ENCODE results near the gene PRR22.
"Not testable (repeated sequence)": the region's sequence is repeated elsewhere in the genome, so short reads cannot be mapped to it uniquely, and the experiment has no call there.

Gene PRR22

DNA sequence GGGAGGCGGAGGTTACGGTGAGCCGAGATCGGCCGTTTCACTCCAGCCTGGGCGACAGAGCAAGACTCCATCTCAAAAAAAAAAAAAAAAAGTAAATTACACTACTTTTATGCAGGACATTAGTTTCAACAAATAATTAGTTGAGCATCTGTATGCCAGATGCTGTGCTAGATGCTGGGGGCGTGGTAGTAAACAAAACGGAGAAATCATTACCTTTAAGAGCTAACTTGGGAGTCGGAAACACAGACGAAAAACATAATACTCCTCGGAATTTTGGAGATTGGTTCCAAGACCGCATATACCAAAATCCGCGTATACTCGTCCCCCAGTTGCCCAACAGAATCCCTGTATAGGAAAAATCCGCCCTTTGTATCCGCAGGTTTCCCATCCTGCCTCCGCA lies 7.7 kb upstream of the PRR22 start:
- no peaks in the 10 kb centered on the region for H3K27me3 ChIP-seq (ENCODE audit: low read depth)
- no peak for DNase-seq (ENCODE audit: low spot score in 2 of 2)
- no peaks in the 10 kb centered on the region for H3K9me3 ChIP-seq
- in situ Hi-C loops (cut with MboI; ENCODE audit: low sequenced_read_pairs), result no loop called here
- H3K36me3 ChIP-seq (replicated peaks), result peaks cover 30% of the 10 kb centered on the region
- no peak overlapping the region for H3K4me3 ChIP-seq
- H3K4me1 ChIP-seq, result peaks cover 8% of the 10 kb centered on the region; the same call in 1 of the 2 replicates

DNA sequence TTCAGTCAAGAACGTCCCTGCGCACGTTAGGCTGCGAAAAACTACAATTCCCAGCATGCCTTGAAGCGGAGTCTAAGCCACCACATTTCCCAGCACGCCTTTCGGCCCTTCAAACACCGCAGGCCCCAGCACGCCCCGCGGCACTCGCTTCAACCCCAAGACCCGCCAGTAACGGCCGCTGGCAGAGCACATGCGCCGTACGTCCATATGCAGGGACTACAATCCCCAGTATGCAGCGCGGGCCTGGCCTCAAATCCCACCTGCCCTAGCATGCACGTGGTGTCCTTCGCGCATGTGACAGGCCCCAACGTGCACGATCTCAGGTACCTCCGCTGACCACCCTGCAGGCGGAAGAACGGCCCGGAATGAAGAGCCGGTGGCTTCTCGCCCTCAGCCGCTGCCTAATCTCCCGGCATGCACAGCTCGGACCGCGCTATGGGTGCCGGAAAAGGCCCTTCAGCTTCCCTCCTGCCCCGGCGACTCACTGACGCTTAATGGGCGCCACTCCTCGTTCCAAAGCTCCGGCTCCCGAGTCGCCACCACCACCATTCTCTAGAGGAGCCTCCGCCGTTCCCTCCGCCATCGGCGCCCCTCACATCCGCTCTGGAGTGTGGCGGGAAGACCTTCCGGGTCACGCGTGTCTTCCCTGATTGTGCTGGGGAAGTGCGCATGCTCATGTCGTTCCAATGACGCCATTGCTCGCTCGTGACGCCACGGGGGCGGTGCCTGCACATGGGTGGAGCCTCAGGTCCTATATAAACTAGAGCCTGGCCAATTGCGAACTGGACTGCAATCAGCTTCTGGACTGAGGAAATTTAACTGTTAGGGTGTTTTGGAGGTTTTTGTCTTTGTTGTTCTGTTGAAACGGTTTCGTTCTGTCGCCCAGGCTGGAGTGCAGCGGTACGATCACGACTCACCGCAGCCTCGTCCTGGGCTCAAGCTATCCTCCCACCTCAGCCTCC lies 6.3 kb upstream of the PRR22 start, which contains the start of gene DUS3L:
Gene DUS3L, minus strand, starts transcription at position 605 of the 962 bp plus-strand sequence. Its CDS starts 22 bp downstream, at position 583.
- DNase-seq (ENCODE audit: low spot score in 2 of 2), result peak; percentile 96 to 98
- Histone ChIP-seq H3K4me1 (peaks cover 8% of the 10 kb centered on the region; the same call in 1 of the 2 replicates), H3K4me3 (peak within 1 kb of the TSS; percentile 73), H3K36me3 (replicated peaks) (peaks cover 42% of the 10 kb centered on the region), H3K9me3 (no peaks in the 10 kb centered on the region), H3K27me3 (ENCODE audit: low read depth) (no peaks in the 10 kb centered on the region)
- in situ Hi-C loops (cut with MboI; ENCODE audit: low sequenced_read_pairs), result no loop called here

DNA sequence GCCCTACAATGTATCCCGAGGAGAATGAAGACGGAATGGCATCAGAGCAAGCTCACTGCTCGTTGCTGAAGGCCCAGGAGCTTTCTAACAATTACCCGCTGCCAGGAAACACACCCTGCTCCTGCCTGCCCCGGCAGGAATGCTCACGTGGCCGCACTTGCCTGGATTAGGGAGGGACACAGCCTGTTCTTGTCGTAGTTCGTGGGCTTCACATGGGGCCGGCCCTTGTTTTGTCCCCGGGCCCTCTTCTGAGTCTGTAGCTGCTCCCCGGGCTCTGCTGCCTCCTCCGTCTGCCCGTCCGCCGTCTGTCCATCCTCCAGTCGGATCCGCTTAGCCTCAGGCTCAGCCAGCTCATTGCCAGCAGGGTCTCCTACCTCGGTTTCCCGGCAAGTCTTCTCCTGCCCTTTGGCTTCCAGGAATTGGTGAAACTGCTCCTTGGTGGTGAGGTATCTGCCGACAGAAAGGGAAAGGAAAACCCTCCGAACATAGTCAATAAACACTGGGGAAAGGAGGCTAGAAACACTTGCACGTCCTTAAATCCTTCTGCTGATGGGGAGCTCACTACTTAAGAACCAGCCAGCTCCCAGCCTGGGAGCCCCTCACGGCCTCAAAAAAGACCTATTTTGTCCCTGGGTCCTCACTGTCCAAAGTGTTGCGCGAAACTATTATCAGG lies 5.5 kb upstream of the PRR22 start:
- no peaks in the 10 kb centered on the region for H3K9me3 ChIP-seq
- peaks cover 50% of the 10 kb centered on the region for H3K36me3 ChIP-seq (replicated peaks)
- in situ Hi-C loops (cut with MboI; ENCODE audit: low sequenced_read_pairs), result no loop called here
- peaks cover 8% of the 10 kb centered on the region; the same call in 1 of the 2 replicates for H3K4me1 ChIP-seq
- peak overlapping the region; percentile 73 for H3K4me3 ChIP-seq
- no peaks in the 10 kb centered on the region for H3K27me3 ChIP-seq (ENCODE audit: low read depth)
- no peak for DNase-seq (ENCODE audit: low spot score in 2 of 2)

DNA sequence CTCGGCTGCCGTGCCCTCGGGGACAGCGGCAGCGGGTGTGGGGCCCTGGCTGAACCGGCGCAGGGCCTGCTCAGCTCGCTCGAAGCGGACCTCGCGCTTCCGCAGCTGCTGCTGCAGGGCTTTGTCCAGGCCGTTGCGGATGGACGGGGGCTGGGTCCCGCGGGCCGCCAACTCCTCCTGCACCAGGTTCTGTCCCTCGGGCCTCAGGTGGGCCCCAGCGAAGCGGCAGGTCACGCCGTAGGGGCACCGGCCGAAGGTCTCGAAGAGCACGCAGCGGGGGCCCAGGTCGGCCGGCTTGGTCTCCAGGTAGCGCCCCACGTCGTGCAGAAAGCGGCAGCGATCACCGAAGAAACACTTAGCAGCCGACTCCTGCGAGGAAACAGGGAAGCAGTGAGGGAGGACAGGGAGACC lies 4.8 kb upstream of the PRR22 start:
- H3K9me3 ChIP-seq, result no peaks in the 10 kb centered on the region
- DNase-seq (ENCODE audit: low spot score in 2 of 2), result no peak
- no peak overlapping the region for H3K4me3 ChIP-seq
- H3K36me3 ChIP-seq (replicated peaks), result peaks cover 56% of the 10 kb centered on the region
- in situ Hi-C loops (cut with MboI; ENCODE audit: low sequenced_read_pairs), result no loop called here
- H3K27me3 ChIP-seq (ENCODE audit: low read depth), result no peaks in the 10 kb centered on the region
- H3K4me1 ChIP-seq, result peaks cover 8% of the 10 kb centered on the region; the same call in 1 of the 2 replicates

DNA sequence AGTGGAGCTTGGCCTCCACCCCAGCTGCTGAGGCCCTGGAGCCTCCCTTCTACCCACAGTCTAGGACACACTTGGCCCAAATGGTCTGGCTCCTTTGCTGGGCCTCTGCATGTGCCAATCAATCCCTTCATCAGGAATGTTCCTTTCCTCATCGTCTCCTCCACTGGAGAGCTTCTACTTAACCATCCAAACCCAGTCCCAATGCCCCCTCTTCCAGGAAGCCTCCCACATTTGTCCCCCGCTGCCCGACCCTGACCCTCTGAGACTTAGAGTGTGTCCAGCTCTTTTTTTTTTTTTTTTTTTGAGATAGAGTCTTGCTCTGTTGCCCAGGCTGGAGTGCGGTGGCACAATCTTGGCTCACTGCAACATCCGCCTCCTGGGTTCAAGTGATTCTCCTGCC lies 3.9 kb upstream of the PRR22 start:
- Histone ChIP-seq H3K36me3 (replicated peaks) (peaks cover 61% of the 10 kb centered on the region), H3K4me1 (peaks cover 8% of the 10 kb centered on the region; the same call in 1 of the 2 replicates), H3K4me3 (no peak overlapping the region), H3K9me3 (no peaks in the 10 kb centered on the region), H3K27me3 (ENCODE audit: low read depth) (no peaks in the 10 kb centered on the region)
- no peak for DNase-seq (ENCODE audit: low spot score in 2 of 2)
- in situ Hi-C loops (cut with MboI; ENCODE audit: low sequenced_read_pairs), result no loop called here

DNA sequence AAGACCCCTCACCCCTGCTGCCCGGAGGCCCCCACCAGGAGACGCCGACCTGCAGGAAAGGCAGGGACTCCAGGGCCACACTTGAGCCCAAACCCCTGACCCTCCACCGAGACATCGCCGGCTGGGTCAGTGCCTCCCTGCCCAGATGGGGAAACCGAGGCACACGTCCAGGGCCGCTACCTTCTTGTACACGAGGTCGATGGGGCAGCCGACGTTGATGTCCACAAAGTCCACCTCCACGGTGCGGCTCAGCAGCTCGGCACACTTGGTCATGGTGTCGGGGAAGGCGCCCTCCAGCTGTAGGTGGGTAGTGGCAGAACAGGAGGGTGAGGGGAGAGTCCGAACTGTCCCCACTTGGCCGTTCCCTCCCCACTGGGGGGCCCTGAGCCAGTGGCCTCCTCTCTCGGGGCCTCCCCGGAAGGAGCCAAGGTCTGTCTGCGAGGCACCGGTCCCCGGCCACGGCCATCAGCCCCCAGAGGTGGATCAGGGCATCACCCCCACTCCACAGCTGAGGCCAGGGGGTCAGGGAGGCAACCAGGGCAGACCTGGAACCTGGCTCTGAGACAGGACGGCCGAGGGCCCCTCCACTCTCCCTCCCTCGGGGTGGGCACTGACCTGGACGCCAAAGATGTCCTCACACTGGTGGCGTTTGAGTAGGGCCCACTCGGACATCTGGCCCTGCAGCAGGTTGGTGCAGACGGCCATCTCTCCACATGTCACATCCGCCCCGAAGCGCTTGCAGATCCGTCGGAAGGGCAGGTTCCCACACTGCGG lies 3.0 kb upstream of the PRR22 start:
- Histone ChIP-seq H3K4me3 (no peak overlapping the region), H3K27me3 (ENCODE audit: low read depth) (no peaks in the 10 kb centered on the region), H3K4me1 (peaks cover 8% of the 10 kb centered on the region; the same call in 1 of the 2 replicates), H3K9me3 (no peaks in the 10 kb centered on the region), H3K36me3 (replicated peaks) (peaks cover 61% of the 10 kb centered on the region)
- no peak for DNase-seq (ENCODE audit: low spot score in 2 of 2)
- in situ Hi-C loops (cut with MboI; ENCODE audit: low sequenced_read_pairs), result no loop called here

DNA sequence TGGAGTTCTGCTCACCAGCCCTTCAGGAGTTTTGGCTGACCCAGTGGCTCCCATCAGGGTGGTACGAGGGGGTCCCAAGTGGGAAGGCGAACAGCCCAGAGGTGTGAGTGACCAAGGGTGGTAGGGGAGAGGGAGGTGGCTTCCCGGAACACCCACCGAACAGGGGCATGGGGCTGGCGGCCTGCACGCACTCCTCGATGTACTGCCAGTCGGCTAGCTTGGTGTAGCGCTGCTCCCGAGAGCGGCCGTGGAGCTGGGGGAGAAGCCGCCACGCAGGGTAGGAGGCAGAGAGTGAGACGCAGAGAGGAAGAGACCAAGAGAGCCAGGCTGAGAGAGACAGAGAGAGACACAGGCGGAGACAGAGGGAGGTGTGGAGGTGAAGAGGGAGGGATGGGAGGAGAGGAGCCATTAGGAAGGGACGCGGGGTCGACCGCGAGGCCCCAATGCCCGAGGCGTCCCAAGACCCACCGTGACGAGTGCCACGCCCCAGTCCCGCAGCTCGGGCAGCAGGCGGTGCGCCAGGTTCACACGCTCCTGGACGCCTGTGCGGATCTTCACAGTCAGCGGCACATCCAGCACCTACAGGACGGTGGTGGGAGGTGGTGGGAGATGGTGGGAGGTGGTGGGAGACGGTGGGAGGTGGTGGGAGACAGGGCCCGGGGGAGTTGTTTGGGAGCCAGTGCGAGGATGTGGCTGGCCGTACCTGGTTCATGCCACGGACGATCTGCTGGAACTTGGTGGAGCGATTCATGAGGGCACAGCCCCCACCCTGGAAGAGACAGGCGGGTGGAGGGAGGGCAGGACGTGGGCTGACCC lies 2.3 kb upstream of the PRR22 start:
- in situ Hi-C loops (cut with MboI; ENCODE audit: low sequenced_read_pairs), result no loop called here
- Histone ChIP-seq H3K9me3 (no peaks in the 10 kb centered on the region), H3K27me3 (ENCODE audit: low read depth) (no peaks in the 10 kb centered on the region), H3K4me1 (peaks cover 8% of the 10 kb centered on the region; the same call in 1 of the 2 replicates), H3K36me3 (replicated peaks) (peaks cover 61% of the 10 kb centered on the region), H3K4me3 (no peak overlapping the region)
- DNase-seq (ENCODE audit: low spot score in 2 of 2), result no peak

DNA sequence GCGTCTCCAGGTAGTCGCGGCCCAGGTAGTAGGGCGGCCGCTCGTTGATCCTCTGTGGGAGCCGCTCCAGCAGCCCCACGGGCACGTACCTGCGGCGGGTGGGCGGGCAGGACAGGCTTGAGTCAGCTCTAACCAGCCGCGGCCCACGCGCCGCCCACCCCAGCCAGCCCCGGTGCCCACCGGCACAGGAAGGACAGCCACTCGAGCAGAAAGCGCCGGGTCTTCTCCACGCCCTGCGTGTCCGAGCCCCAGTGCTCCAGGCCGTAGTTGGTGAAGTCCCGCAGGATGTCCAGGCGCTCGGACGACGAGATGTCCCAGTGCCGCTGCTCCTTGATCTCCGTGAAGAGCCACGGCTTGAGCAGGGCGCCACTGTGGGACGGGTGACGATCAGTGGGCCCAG lies 877 bp upstream of the PRR22 start:
- in situ Hi-C loops (cut with MboI; ENCODE audit: low sequenced_read_pairs), result no loop called here
- H3K36me3 ChIP-seq (replicated peaks), result peaks cover 61% of the 10 kb centered on the region
- peaks cover 4% of the 10 kb centered on the region; the same call in 1 of the 2 replicates for H3K4me1 ChIP-seq
- no peaks in the 10 kb centered on the region for H3K9me3 ChIP-seq
- H3K4me3 ChIP-seq, result no peak overlapping the region
- no peaks in the 10 kb centered on the region for H3K27me3 ChIP-seq (ENCODE audit: low read depth)
- no peak for DNase-seq (ENCODE audit: low spot score in 2 of 2)

DNA sequence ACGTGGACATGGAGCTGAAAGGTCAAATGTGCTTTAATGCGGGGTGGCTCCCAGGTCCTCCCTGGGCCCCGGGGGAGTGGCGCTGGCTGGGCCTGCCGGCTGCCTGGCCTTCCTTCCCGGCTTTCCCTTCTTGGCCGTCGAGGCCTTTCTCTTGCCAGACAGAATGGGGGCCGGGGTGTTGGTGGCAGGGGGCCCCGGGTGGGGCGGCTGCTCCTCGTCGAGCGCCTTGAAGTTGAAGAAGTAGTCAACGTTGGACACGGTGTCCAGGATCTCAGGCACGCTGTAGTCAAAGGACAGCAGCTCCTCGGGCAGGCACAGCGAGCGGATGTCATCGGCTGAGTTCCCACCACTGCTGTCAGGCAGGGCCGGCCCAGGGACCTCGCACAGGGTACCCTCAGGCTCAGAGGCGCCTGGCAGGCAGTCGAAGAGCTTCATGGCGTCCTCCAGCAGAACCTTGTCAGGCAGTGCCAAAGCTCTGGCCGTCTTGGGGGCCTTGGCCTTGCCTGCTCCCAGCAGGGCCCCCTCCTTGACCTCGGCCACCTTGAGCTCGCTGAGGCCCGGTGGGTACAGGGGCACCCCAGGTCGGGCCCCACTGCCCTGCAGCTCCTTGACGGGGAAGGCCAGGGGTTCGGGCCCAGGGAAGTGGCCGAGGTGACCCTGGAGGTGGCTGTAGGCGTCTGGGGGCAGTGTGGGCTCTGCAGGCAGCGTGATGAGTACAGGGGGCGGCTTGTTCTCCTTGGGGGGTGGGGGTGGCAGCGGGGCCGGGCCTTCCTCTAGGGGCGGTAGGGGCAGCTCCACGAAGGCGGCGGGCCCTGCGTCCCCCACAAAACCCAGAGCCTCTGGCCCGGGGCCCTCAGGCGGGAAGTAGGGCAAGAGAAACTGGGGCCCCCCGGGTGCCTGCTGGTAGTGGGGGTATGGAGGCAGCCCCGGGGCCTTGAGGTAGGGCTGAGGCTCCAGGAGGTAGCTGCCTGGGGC lies 1.3 kb downstream of the PRR22 start:
- Histone ChIP-seq H3K9me3 (no peaks in the 10 kb centered on the region), H3K36me3 (replicated peaks) (peaks cover 41% of the 10 kb centered on the region), H3K4me3 (no peak overlapping the region), H3K4me1 (no peaks in the 10 kb centered on the region), H3K27me3 (ENCODE audit: low read depth) (no peaks in the 10 kb centered on the region)
- DNase-seq (ENCODE audit: low spot score in 2 of 2), result no peak
- in situ Hi-C loops (cut with MboI; ENCODE audit: low sequenced_read_pairs), result no loop called here

DNA sequence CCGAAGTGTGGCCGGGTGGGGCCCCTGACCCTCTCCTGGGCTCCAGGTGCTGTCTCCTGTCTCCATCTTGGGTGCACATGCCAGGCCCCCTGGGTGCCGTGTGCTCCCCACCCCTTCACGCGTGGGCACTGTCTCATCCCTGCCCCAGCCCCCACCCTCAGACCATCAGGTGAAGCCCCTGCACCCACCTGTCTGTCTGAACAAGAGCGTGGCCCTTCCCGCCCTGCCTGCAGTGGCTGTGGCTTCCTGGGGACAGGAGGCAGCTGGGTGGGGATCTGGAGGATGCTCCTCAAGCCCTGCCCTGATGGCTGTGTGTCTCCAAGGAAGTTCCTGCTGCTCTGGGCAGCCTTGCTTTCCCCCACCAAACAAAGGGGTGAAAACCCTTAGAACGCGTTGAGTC lies 2.2 kb downstream of the PRR22 start:
- no peaks in the 10 kb centered on the region for H3K27me3 ChIP-seq (ENCODE audit: low read depth)
- no peaks in the 10 kb centered on the region for H3K4me1 ChIP-seq
- H3K36me3 ChIP-seq (replicated peaks), result peaks cover 32% of the 10 kb centered on the region
- DNase-seq (ENCODE audit: low spot score in 2 of 2), result no peak
- in situ Hi-C loops (cut with MboI; ENCODE audit: low sequenced_read_pairs), result no loop called here
- H3K4me3 ChIP-seq, result no peak overlapping the region
- no peaks in the 10 kb centered on the region for H3K9me3 ChIP-seq

DNA sequence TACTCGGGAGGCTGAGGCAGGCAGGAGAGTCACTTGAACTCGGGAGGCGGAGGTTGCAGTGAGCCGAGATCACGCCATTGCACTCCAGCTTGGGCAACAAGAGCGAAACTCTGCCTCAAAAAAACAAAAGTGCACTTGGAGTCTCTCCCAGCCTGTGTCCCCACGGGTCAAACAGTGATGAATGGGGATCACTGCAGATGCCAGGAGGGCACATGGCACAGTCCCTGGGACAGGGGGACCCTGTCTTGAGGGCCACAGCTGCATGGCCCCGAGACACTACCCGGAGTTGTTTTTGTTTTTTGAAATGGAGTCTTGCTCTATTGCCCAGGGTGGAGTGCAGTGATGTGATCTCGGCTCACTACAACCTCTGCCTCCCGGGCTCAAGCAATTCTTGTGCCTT lies 3.6 kb downstream of the PRR22 start:
- H3K4me3 ChIP-seq; DNase-seq (ENCODE audit: low spot score in 2 of 2); H3K27me3 ChIP-seq (ENCODE audit: low read depth); H3K9me3 ChIP-seq; H3K4me1 ChIP-seq; in situ Hi-C loops (cut with MboI; ENCODE audit: low sequenced_read_pairs): not testable (repeated sequence)
- peaks cover 20% of the 10 kb centered on the region for H3K36me3 ChIP-seq (replicated peaks)

DNA sequence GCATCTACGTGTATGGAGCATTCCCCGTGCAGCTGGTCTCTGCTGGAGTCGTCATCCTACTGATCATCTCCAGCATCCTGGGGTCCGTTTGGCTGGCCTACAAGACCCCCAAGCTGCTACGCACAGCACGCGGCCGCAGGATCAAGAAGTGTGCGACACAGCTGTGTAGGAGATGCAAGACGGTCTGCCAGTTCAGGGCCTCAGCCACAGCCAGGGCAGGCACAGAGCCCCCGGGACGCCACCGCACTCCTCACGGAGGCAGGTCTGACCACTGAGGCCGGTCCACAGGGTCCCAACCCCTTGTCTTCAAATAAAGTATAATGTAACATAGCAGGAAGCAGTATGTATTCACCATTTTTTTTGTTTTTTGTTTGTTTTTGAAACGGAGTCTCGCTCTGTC lies 6.1 kb downstream of the PRR22 start:
- Histone ChIP-seq H3K36me3 (replicated peaks) (no peaks in the 10 kb centered on the region; the same call in 1 of the 2 replicates), H3K4me3 (no peak overlapping the region), H3K4me1 (peaks cover 4% of the 10 kb centered on the region), H3K9me3 (no peaks in the 10 kb centered on the region), H3K27me3 (ENCODE audit: low read depth) (no peaks in the 10 kb centered on the region)
- in situ Hi-C loops (cut with MboI; ENCODE audit: low sequenced_read_pairs), result no loop called here
- no peak for DNase-seq (ENCODE audit: low spot score in 2 of 2)

All from HAP-1 (cell line).